Skeletal muscle tissue (tissue), 4 donors: ENCODE measurements around the gene PSENEN. TPM values are rescaled to one million over a fixed set of nuclear protein-coding genes. Genes with fewer than 3 reads are reported as not detected.

Experiments
- H3K27ac ChIP-seq: one replicate; pipeline ENCODE4 v1.7.0; 2013; ENCODE audit warnings: mild to moderate bottlenecking, low read depth, low read length, inconsistent platforms
- H3K27me3 ChIP-seq, 3 donors: one replicate each; pipeline ENCODE4 v1.7.0; 2013; ENCODE audit warnings: low read length in 3 of 3; ENCODE audit not compliant: control insufficient read depth in 3 of 3, insufficient read depth in 3 of 3
- H3K36me3 ChIP-seq, 3 donors: one replicate each; pipeline ENCODE4 v1.7.0; 2013; ENCODE audit warnings: low read length in 3 of 3; ENCODE audit not compliant: control insufficient read depth in 3 of 3, insufficient read depth in 3 of 3
- H3K4me1 ChIP-seq, 3 donors: one replicate each; pipeline ENCODE4 v1.7.0; 2013; ENCODE audit warnings: low read length in 3 of 3, mild to moderate bottlenecking in 3 of 3; ENCODE audit not compliant: control insufficient read depth in 3 of 3, insufficient read depth in 3 of 3
- H3K4me3 ChIP-seq, 3 donors: one replicate each; pipeline ENCODE4 v1.7.0; 2013; ENCODE audit warnings: low read length in 3 of 3
- H3K9ac ChIP-seq, 3 donors: one replicate each; pipeline ENCODE4 v1.7.0; 2013; ENCODE audit warnings: low read length in 3 of 3, mild to moderate bottlenecking in 3 of 3, moderate library complexity in 2 of 3, low read depth in 1 of 3
- H3K9me3 ChIP-seq, 3 donors: one replicate each; pipeline ENCODE4 v1.7.0; 2013; ENCODE audit warnings: low read length in 3 of 3; ENCODE audit not compliant: control insufficient read depth in 3 of 3
- total RNA-seq: library from RNA; depleted of rRNA; stranded (reverse); fragments of >200 nt; gene quantifications from one replicate; pipeline ENCODE4 v1.2.3, GENCODE V29; 2014
- donor health status: Osteomylitis.

The PSENEN gene
- total RNA-seq, 1 donor from 2014 or later = 7.8 TPM

GRCh38 chr19:35725216-35725861 lies 20.1 kb upstream of the PSENEN start:
- Histone ChIP-seq H3K36me3 (peaks cover 86 to 88% (median 88%) of the 10 kb centered on the region in 3 donors), H3K9ac (no peak overlapping the region), H3K9me3 (no peaks in the 10 kb centered on the region), H3K27me3 (no peaks in the 10 kb centered on the region), H3K27ac (no peak overlapping the region), H3K4me3 (no peak overlapping the region), H3K4me1 (peaks cover 0 to 5% (median 0%) of the 10 kb centered on the region in 3 donors)

- peaks cover 95 to 98% (median 97%) of the 10 kb centered on the region in 3 donors for H3K36me3 ChIP-seq
- H3K4me3 ChIP-seq = no peak overlapping the region
- H3K9ac ChIP-seq = no peak overlapping the region
- H3K9me3 ChIP-seq = no peaks in the 10 kb centered on the region
- H3K4me1 ChIP-seq = no peaks in the 10 kb centered on the region
- no peaks in the 10 kb centered on the region for H3K27me3 ChIP-seq
- H3K27ac ChIP-seq = no peak overlapping the region
Observed at GRCh38 chr19:35727053-35727955, 18.1 kb upstream of the PSENEN start.

GRCh38 chr19:35727956-35728706 lies 17.3 kb upstream of the PSENEN start:
- H3K9me3 ChIP-seq = no peaks in the 10 kb centered on the region
- no peaks in the 10 kb centered on the region for H3K4me1 ChIP-seq
- H3K27me3 ChIP-seq = no peaks in the 10 kb centered on the region
- H3K36me3 ChIP-seq = peaks cover 87 to 93% (median 91%) of the 10 kb centered on the region in 3 donors
- H3K9ac ChIP-seq = no peak overlapping the region
- H3K27ac ChIP-seq = no peak overlapping the region
- no peak overlapping the region for H3K4me3 ChIP-seq

GRCh38 chr19:35729021-35729420 lies 16.4 kb upstream of the PSENEN start:
- Histone ChIP-seq H3K4me3 (no peak overlapping the region), H3K36me3 (peaks cover 85 to 91% (median 88%) of the 10 kb centered on the region in 3 donors), H3K27ac (no peak overlapping the region), H3K9me3 (no peaks in the 10 kb centered on the region), H3K9ac (no peak overlapping the region), H3K4me1 (no peaks in the 10 kb centered on the region), H3K27me3 (no peaks in the 10 kb centered on the region)

GRCh38 chr19:35729763-35730162 lies 15.7 kb upstream of the PSENEN start:
- Histone ChIP-seq H3K27me3 (no peaks in the 10 kb centered on the region), H3K4me3 (no peak overlapping the region), H3K4me1 (no peaks in the 10 kb centered on the region), H3K27ac (no peak overlapping the region), H3K9me3 (no peaks in the 10 kb centered on the region), H3K36me3 (peaks cover 85 to 90% (median 89%) of the 10 kb centered on the region in 3 donors), H3K9ac (no peak overlapping the region)

GRCh38 chr19:35730326-35730725 lies 15.1 kb upstream of the PSENEN start:
- no peaks in the 10 kb centered on the region for H3K4me1 ChIP-seq
- H3K4me3 ChIP-seq = no peak overlapping the region
- H3K36me3 ChIP-seq = peaks cover 83 to 90% (median 89%) of the 10 kb centered on the region in 3 donors
- no peaks in the 10 kb centered on the region for H3K27me3 ChIP-seq
- no peak overlapping the region for H3K27ac ChIP-seq
- no peaks in the 10 kb centered on the region for H3K9me3 ChIP-seq
- no peak overlapping the region for H3K9ac ChIP-seq

- Histone ChIP-seq H3K9me3 (no peaks in the 10 kb centered on the region), H3K4me1 (no peaks in the 10 kb centered on the region), H3K4me3 (no peak overlapping the region), H3K9ac (no peak overlapping the region), H3K27ac (no peak overlapping the region), H3K27me3 (no peaks in the 10 kb centered on the region), H3K36me3 (peaks cover 78 to 85% (median 83%) of the 10 kb centered on the region in 3 donors)
Observed at GRCh38 chr19:35731353-35731752, 14.1 kb upstream of the PSENEN start.

DNA sequence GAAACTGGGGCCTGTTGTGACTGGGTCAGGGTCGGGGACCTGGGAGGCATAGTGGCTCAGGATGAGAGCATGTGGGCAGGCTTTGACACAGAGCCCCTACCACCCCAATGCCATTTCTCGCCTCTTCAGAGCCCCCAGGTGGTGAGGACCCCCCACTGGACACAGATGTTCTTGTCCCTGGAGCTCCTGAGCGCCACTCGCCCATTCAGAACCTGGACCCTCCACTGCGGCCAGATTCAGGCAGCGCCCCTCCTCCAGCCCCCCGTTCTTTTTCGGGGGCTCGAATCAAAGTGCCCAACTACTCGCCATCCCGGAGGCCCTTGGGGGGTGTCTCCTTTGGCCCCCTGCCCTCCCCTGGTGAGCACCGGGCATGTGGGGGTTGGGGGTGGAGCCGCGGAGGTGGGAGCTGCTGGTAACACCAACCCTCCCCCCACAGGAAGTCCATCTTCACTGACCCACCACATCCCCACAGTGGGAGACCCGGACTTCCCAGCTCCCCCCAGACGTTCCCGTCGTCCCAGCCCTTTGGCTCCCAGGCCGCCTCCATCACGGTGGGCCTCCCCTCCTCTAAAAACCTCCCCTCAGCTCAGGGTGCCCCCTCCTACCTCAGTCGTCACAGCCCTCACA lies 13.6 kb upstream of the PSENEN start:
- Histone ChIP-seq H3K27ac (no peak overlapping the region), H3K27me3 (no peaks in the 10 kb centered on the region), H3K9me3 (no peaks in the 10 kb centered on the region), H3K36me3 (peaks cover 79 to 86% (median 85%) of the 10 kb centered on the region in 3 donors), H3K9ac (no peak overlapping the region), H3K4me3 (no peak overlapping the region), H3K4me1 (no peaks in the 10 kb centered on the region)

DNA sequence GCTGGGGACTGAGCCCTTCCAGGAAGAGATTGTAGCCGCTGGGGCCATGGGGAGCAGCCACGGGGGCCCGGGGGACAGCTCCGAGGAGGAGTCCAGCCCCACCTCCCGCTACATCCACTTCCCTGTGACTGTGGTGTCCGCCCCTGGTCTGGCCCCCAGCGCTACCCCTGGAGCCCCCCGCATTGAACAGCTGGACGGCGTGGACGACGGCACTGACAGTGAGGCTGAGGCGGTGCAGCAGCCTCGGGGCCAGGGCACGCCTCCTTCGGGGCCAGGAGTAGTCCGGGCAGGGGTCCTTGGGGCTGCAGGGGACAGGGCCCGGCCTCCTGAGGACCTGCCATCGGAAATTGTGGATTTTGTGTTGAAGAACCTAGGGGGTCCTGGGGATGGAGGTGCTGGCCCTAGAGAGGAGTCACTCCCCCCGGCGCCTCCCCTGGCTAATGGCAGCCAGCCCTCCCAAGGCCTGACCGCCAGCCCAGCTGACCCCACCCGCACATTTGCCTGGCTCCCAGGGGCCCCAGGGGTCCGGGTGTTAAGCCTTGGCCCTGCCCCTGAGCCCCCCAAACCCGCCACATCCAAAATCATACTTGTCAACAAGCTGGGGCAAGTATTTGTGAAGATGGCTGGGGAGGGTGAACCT lies 12.8 kb upstream of the PSENEN start:
- Histone ChIP-seq H3K9ac (no peak overlapping the region), H3K4me3 (no peak overlapping the region), H3K27ac (no peak overlapping the region), H3K9me3 (no peaks in the 10 kb centered on the region), H3K36me3 (peaks cover 78 to 86% (median 85%) of the 10 kb centered on the region in 3 donors), H3K4me1 (no peaks in the 10 kb centered on the region), H3K27me3 (no peaks in the 10 kb centered on the region)
